ENCODE data around the gene PUSL1.

The PUSL1 gene

GRCh38 chr1:1307923-1308755 lies at the start of gene PUSL1, which contains the start of gene ACAP3:
Gene PUSL1 (plus strand): TSS chr1:1308597. CDS start chr1:1308644, 47 bp downstream.
Gene ACAP3 (minus strand): TSS chr1:1307930. CDS start chr1:1307815, 115 bp downstream.
- DNase-seq, result peak; percentile 86

- DNase-seq, result no peak
Measured at GRCh38 chr1:1259119-1259488, 49.3 kb upstream of the PUSL1 start.

- DNase-seq, result no peak
Measured at GRCh38 chr1:1259540-1259939, 48.9 kb upstream of the PUSL1 start.

- DNase-seq, result no peak
Measured at GRCh38 chr1:1259951-1260600, 48.3 kb upstream of the PUSL1 start.

GRCh38 chr1:1260843-1261560 lies 47.4 kb upstream of the PUSL1 start:
- DNase-seq, result no peak

- no peak for DNase-seq
Measured at GRCh38 chr1:1262071-1262470, 46.3 kb upstream of the PUSL1 start.

GRCh38 chr1:1262758-1263157 lies 45.6 kb upstream of the PUSL1 start:
- DNase-seq, result no peak

GRCh38 chr1:1264026-1264425 lies 44.4 kb upstream of the PUSL1 start:
- no peak for DNase-seq

GRCh38 chr1:1264868-1265272 lies 43.5 kb upstream of the PUSL1 start:
- DNase-seq, result no peak

- no peak for DNase-seq
Measured at GRCh38 chr1:1267488-1268283, 40.7 kb upstream of the PUSL1 start.

- no peak for DNase-seq
Measured at GRCh38 chr1:1268284-1268682, 40.1 kb upstream of the PUSL1 start.

- DNase-seq, result no peak
Measured at GRCh38 chr1:1270813-1271212, 37.6 kb upstream of the PUSL1 start.

GRCh38 chr1:1272341-1273208 lies 35.8 kb upstream of the PUSL1 start:
- no peak for DNase-seq

- no peak for DNase-seq
Measured at GRCh38 chr1:1273209-1273511, 35.2 kb upstream of the PUSL1 start.

- peak; percentile 93 for DNase-seq
Measured at GRCh38 chr1:1273512-1274298, 34.7 kb upstream of the PUSL1 start, which contains the start of gene UBE2J2. Gene UBE2J2 (minus strand): TSS chr1:1273854. CDS start chr1:1267992, 5,862 bp downstream.

- DNase-seq, result no peak
Measured at GRCh38 chr1:1274299-1274930, 34.0 kb upstream of the PUSL1 start.

GRCh38 chr1:1274931-1275431 lies 33.4 kb upstream of the PUSL1 start:
- no peak for DNase-seq

- no peak for DNase-seq
Measured at GRCh38 chr1:1275836-1276235, 32.6 kb upstream of the PUSL1 start.

- no peak for DNase-seq
Measured at GRCh38 chr1:1278620-1279019, 29.8 kb upstream of the PUSL1 start.

- no peak for DNase-seq
Measured at GRCh38 chr1:1279028-1279427, 29.4 kb upstream of the PUSL1 start.
